Omental fat pad (tissue), 4 donors: ENCODE data around the gene MEP1B. TPM values are rescaled to one million over a fixed set of nuclear protein-coding genes. Genes with fewer than 3 reads are reported as not detected.
"Not testable (repeated sequence)": the region's sequence is repeated elsewhere in the genome, so short reads cannot be mapped to it uniquely, and the experiment has no call there.

Experiments used
- ATAC-seq: fragments of 150-250 bp; one replicate; pipeline ENCODE4 v1.9.1; 2016; ENCODE audit warnings: mild to moderate bottlenecking, moderate library complexity; ENCODE audit not compliant: low FRiP score
- DNase-seq: peaks from one replicate; pipeline ENCODE4 v3.0.0-alpha.2; 2019; ENCODE audit warnings: low spot score
- total RNA-seq, 4 donors: library from RNA; depleted of rRNA; stranded (reverse); fragments of >200 nt; gene quantifications; one replicate each; pipeline ENCODE4 v1.1.0, GENCODE V29; 2016
- TF ChIP-seq, protein P1 (sequence below), 3 donors: fragments of 450-650 bp; IDR thresholded peaks; one replicate each; pipeline ENCODE4 v1.5.1; 2016 to 2017; ENCODE audit warnings: antibody characterized with exemption in 3 of 3, mild to moderate bottlenecking in 3 of 3, moderate library complexity in 2 of 3

MEP1B gene
- total RNA-seq, 4 donors from 2014 or later = 0.32 TPM; not detected in 3

GRCh38 chr18:32208577-32208976, 18.7 kb downstream of the MEP1B start:
- ATAC-seq (no peak), DNase-seq (no peak)
- TF ChIP-seq, protein P1, sequence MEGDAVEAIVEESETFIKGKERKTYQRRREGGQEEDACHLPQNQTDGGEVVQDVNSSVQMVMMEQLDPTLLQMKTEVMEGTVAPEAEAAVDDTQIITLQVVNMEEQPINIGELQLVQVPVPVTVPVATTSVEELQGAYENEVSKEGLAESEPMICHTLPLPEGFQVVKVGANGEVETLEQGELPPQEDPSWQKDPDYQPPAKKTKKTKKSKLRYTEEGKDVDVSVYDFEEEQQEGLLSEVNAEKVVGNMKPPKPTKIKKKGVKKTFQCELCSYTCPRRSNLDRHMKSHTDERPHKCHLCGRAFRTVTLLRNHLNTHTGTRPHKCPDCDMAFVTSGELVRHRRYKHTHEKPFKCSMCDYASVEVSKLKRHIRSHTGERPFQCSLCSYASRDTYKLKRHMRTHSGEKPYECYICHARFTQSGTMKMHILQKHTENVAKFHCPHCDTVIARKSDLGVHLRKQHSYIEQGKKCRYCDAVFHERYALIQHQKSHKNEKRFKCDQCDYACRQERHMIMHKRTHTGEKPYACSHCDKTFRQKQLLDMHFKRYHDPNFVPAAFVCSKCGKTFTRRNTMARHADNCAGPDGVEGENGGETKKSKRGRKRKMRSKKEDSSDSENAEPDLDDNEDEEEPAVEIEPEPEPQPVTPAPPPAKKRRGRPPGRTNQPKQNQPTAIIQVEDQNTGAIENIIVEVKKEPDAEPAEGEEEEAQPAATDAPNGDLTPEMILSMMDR (IDR thresholded peaks at IDR 0.05) = no peak

DNA sequence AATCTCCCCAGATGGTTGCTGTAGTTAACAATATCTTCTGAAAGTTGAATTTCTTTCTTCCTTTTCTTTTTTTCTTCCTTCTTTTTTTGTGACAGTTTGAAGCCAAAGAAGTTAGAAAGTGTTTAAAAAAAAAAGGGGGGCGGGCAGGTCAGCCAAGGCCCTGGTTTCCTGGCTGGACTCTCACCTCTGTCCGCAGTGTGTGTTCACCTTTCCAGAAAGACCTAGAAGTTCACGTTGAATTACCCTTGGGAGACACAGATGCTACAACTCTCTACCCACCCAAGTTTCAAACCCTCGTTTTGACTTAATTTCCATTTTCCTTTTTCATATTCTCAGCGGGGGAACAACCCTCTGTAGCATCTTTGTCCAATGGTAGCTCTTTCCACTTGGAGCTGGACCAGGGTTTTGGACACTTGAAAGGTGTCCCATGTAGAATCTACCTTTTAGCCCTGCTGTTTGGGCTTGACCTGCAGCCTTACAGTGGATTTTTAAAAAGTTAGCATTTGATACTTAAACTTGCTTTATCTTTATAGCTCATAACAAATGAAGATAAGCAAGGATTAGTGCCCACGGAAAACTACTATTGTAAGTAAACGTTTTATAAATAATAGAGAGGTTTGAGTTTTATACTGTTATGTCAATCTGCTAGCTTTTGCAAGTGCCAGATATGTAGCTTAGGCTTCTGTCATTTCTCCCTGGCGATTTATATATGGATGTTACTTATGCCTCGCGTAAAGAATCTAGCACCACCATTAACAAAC, 20.0 kb downstream of the MEP1B start:
- TF ChIP-seq, protein P1 (IDR thresholded peaks at IDR 0.05) = no peak
- ATAC-seq (no peak), DNase-seq (no peak)

DNA sequence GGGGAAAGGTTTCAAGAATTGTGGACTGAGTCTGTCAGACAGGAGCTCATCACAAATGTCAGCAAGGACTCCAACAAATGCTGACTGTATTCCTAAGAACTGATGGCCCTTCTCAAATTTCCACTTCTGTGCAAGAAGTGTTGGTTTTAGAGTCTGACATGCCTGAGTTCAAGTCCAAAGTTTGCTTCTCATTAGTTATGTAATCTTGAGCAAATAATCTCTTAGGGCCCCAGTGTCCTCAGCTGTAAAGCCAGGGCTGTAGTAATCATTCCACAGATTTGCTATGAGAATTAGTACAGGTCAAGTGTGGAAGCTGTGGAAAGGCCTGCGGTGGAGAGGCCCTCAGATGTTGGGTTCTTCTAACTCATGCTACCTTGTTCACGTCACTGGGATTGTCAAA, 23.9 kb downstream of the MEP1B start:
- ATAC-seq (no peak), DNase-seq (no peak)
- TF ChIP-seq, protein P1 (IDR thresholded peaks at IDR 0.05) = no peak

GRCh38 chr18:32216390-32216789, 26.6 kb downstream of the MEP1B start:
- ATAC-seq (no peak), DNase-seq (no peak)
- TF ChIP-seq, protein P1 (IDR thresholded peaks at IDR 0.05) = no peak

GRCh38 chr18:32219431-32220018, 29.7 kb downstream of the MEP1B start:
- ATAC-seq (no peak), DNase-seq (no peak)
- TF ChIP-seq, protein P1 (IDR thresholded peaks at IDR 0.05) = no peak

DNA sequence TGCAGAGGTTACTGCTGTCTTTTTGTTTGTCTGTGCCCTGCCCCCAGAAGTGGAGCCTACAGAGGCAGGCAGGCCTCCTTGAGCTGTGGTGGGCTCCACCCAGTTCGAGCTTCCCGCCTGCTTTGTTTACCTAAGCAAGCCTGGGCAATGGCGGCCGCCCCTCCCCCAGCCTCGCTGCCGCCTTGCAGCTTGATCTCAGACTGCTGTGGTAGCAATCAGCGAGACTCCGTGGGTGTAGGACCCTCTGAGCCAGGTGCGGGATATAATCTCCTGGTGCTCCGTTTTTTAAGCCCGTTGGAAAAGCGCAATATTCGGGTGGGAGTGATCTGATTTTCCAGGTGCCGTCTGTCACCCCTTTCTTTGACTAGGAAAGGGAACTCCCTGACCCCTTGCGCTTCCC, 43.5 kb downstream of the MEP1B start:
- DNase-seq, ATAC-seq: not testable (repeated sequence)

GRCh38 chr18:32237049-32237448, 47.2 kb downstream of the MEP1B start:
- ATAC-seq = peak; percentile 37
- DNase-seq = no peak

More at GRCh38 chr18:32237049-32237448, 47.2 kb downstream of the MEP1B start:
- TF ChIP-seq, protein P1 (IDR thresholded peaks at IDR 0.05) = no peak
